GM15510 (cell line): ENCODE measurements around the gene KRT27.

Experiments used
- POLR2A ChIP-seq: IDR thresholded peaks from 3 replicates; pipeline ENCODE4 v1.6.1; 2011; ENCODE audit warnings: borderline replicate concordance; ENCODE audit not compliant: insufficient read length; ENCODE audit errors: extremely low read depth

The KRT27 gene

DNA sequence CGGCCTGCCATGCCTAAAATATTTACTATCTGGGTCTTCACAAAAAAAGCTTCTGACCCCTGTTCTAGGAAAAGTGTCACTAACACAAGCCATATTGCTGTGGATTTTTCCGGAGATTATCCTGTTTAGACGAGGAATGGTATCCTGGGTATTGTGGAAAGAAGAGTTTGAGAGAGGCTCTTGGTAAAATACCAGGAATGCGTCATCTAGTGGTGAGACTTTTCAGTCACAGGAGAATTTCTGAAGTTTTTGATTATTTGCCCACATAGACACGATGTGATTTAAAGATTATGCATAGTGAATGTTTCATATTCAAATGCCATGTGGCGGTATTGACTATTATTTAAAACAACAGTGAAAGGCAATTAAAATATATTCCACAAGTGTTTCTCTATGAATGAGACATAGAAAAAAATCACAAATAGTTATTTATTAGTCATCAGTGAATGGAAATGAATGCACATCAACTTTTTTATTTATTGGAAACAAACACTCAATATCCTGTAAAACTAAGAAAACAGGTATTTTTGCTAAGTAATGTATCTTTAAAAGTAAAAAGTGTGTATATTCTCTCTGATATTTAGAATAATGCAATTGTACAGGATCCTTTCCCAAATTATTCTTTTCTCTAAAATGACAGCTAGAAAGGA, 9.6 kb upstream of the KRT27 start:
- TF ChIP-seq POLR2A = no peak

DNA sequence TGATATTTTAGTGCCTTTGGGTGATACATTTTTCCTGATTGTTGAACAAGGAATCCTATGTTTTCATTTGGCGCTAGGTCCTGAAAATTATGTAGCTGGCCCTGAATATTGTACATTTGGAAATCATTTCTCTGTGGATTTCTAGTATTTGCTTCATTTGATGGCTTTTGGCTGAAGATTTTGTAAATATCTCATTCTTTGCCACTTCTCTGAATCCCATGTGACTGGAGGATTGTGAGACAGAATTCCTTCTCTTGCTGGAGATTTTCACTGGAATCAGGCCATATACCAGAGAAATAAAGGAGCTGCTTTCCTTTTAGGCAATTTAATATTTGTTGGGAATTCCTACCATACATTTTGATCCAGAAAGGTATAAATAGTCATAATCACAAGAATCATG, 8.8 kb upstream of the KRT27 start:
- TF ChIP-seq POLR2A = no peak

DNA sequence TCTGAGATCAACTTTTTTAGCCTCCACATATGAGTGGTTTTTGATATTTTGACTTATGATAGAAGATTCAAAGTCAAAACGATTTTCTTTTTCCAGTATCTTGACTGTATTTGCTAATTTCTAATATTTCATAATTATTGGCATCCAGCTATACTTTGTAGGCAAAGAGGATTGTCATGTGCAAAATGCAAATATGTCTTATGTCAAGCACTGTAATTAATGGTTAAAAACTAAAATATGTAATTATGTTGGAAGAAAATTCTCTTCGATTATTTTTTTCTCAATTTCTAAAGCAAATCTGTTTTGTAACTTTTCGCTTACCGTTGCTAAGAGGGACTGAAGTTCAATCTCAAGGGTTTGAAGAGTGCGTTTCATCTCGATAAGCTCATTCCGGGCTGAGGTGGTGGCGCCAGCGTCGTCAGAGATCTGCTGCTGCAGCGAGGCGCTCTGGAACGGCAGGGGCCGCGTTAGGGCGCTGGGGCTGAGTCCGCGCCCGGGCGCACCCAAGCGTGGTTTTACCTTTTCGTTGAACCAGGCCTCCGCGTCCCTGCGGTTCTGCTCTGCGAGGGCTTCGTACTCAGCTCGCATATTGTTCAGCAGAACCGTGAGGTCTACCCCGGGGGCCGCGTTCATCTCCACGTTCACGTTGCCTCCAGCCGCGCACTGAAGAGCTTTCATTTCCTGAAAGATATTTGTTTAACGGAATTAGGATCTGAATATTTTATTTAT, 3.0 kb downstream of the KRT27 start:
- no peak for TF ChIP-seq POLR2A

DNA sequence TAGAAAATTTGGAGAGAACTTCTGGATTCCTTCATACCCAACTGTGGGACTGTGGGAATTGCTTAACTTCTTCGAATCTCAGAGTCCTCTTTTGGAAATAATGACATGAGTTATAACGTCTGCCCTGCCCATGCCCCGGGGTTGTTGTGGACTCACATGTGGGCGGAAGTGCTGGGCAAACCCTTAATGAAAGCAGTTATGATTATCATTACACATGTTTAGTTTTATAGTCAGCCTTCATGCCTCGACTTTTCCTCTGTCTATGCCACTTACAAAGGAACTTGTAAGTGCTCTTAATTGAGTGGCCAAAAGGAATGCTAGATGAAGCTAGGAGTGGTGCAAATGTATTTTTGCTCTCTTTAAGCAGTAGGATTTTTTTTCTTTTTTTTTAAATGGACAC, 3.9 kb downstream of the KRT27 start:
- no peak for TF ChIP-seq POLR2A

DNA sequence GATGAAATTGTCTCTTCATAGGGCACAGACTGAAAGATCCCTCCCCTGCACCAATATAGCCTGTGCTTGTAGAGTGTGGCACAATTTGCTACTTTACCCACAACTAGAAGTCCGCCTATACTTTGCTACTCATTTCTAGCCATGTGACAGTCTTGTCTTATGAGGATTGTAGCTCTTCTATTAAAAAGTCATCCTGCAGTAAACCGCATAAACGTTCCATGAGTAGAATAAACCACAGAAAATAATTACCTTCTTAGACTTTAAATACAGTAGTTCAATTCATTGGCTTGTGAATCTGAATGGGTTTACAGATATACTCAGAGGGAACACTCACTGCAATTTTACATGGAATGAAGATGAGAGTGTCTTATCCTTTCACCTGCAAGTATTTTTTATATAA, 4.4 kb downstream of the KRT27 start:
- no peak for TF ChIP-seq POLR2A

DNA sequence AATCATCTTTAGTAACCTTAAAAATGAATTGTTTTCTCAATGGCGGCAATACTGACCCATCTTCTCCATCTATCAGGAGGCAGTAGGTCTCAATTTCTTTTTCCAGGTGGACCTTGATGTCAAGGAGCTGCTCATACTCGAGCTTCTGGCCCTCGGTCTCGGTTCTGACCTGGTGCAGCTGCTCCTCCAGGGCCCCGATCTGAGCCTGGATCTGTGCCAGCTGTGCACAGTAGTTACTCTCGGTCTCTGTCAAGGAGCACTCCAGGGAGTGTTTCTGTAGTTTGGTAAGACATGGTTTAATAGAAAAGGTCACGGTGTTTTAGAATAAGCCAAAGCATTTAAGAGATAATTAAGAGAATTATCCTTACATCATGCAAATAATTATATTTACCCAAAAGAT, 4.9 kb downstream of the KRT27 start:
- TF ChIP-seq POLR2A = no peak

DNA sequence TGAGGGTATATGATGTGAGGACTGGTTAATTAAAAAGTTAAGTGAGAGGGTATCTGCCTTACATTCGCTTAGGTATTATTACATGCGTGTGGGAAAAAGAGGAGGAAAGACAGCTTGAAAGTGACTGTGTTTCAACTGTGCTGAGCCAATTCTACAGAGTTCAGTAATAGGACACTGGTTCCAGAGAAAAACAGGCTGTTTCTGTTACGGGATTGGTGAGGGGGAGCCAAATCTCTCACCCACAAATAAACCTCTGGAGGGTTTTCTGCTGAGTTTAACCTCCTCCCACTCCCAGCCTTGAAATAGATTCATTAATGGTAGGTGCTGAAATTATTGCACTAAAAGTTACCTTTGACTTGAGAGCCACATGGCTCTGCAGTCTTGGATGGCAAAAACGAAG, 6.4 kb downstream of the KRT27 start:
- no peak for TF ChIP-seq POLR2A

DNA sequence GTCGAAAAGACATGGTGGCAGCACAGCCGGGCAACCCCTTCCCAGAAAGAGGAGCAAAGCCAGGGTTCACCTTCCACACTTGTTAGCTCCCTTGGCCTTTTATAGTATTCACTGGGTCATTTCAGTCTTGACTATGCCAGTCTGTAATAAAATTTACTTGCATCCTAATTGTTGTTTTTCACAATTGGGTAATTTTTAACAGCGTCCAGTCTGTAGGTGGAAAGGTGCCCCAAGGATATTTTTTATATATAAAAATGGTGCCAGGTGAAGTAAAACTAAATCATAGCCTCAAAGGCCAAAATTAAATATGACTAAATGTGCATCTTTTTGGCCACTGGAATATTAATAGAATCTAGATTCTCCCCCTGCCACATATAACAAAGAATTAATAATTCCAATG, 10.2 kb downstream of the KRT27 start, which contains the start of gene KRT26:
Gene KRT26 (minus strand): TSS at position 101 of the 400 bp plus-strand sequence. CDS start 88 bp downstream, at position 13.
- no peak for TF ChIP-seq POLR2A

DNA sequence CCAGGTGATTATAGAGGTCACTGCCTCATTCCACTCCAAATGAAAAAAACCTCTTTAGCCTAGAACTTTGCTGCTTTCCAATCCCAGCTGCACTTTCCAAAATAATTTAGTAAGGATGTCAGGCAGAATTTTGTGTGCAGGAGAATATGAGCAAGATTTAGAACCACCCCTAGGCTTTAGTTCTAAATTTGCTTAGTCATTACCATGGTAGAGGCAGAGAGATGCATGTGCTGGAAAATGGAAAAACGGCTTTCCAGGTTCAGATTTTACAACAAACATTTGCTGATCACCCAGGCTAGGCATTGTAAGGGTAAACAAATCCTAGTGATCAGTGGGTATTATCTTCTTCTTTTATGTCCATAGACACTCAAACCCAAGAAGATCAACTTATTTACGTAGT, 16.7 kb downstream of the KRT27 start:
- no peak for TF ChIP-seq POLR2A

DNA sequence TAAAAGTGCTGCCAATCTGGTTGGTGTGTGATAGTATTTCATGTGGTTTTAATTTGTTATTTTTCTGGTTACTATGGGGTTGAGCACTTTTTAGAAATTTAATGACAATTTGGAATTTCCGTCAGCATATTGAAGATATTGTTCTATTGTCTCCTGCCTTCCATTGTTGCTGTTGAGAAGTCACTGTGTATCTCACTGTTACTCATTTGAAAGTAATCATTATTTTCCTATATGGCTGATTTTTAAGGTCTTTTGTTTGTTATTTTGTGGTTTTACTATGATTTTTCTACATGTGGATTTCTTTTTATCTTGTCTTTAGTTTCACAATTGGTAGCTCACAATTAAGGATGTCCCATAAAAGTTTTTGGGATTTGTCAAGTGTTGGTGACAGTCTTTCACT, 18.6 kb downstream of the KRT27 start:
- no peak for TF ChIP-seq POLR2A

DNA sequence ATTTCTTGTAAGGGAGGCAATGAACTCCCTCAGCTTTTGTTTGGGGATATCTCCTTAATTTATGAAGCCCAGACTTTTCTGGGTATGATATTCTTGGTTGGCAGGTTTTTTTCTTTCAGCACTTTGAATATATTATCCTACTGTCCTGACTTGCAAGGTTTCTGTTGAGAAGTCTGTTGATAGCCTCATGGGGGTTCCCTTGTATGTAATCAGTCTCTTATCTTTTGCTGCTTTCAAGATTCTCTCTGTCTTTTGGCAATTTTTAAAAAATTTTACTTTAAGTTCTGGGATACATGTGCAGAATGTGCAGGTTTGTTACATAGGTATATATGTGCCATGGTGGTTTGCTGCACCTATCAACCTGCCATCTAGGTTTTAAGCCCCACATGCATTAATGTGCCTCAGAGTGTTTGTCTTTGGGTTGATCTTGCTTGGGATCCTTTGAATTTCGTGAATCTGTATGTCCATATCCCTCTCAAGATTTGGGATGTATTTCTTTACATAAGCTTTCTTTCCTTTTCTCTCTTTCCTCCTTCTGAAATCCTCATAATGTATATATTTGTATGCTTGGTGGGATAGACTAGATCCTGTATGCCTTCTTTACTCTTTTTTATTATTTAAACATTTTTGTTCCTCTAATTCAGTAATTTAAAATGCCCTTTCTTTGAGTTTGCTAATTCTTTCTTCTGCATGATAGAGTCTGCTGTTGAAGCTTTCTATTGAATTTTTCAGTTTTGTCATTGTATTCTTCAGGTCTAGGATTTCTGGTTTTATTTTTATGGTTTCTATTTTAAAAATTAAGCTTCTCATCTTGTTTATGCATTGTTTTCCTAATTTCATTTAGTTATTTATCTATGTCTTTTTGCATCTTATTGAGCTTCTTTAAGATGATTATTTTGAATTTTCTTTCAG, 22.0 kb downstream of the KRT27 start:
- TF ChIP-seq POLR2A = no peak

DNA sequence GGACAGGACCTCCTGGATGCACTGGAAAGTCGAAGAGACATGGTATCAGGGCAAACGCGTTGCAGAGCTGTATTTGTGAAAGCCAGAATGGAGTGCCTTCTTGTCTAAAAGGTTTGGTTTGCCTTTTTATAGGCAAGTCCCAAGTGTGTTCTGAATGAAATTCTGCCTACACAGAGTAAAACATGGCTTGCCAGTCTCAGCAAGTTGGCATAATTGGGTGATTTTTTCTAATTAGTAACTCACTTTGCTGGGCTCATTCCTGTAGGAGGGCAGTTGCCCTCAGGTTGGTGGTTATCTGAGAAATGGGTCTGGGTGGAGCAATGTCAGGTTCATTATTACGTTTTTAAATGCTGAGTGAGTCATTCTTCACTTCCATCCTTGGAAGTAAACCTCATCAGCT, 27.1 kb downstream of the KRT27 start, which contains the start of gene KRT25:
Gene KRT25 (minus strand): TSS at position 101 of the 400 bp plus-strand sequence. CDS start 60 bp downstream, at position 41.
- TF ChIP-seq POLR2A = no peak

DNA sequence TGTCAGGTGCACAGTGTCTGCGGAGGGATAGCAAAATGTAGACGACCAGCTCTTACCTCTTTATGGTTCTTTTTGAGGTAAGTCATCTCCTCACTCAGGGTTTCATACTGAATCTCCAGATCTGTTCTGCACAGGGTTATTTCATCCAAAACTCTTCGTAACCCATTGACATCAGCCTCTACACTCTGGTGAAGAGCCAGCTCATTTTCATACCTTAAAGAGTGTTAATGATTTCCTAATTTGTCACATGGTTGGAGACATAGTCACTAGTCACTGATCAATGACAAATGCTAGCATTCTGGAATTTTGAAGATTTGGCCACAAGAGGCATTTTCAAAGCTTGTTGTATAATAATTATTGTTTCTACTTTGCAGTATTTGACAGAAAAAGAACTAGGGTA, 28.5 kb downstream of the KRT27 start:
- no peak for TF ChIP-seq POLR2A

DNA sequence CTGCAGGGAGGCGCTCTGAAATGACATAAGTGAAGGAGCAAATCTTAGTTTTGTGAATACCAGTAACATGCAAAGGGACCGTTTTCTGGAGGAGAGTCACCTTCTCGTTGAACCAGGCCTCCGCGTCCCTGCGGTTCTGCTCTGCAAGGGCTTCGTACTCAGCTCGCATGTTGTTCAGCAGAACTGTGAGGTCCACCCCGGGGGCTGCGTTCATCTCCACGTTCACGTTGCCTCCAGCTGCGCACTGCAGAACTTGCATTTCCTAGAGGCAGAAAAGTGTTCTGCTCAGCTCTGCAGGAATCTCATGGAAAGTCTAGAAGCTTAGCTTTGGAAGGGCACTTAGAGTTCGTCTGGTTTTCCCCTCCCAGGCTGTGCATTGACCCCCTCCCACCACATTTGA, 31.3 kb downstream of the KRT27 start:
- TF ChIP-seq POLR2A = no peak

DNA sequence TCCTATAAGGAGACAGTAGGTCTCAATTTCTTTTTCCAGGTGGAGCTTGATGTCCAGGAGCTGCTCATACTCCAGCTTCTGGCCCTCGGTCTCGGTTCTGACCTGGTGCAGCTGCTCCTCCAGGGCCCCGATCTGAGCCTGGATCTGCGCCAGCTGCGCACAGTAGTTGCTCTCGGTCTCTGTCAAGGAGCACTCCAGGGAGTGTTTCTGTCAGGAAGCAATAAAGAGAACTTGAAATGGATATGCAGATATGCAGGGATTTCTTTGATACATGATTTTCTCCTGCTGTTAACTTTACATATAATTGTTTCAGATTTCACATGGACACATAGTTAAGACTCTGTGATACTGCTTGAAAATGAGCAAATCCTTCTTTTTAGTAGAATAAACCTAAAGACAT, 32.0 kb downstream of the KRT27 start:
- TF ChIP-seq POLR2A = no peak
